Measurements from ENCODE around the gene LSM5.

DNA sequence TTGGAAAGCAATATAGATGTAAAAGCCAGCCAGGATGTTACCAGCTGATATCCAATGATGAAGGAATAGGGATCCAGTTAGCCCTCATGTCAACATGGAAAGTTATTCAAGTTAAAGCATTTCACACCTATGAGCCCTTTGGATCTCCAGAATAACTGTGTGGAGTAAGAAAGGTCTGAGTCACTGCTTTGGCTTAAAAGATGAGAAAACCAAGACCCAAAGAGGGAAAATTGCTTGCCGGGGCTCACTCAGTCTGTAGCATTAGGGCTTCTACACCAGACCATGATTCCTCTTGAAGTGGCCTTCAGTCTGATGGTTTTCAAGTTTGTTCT is 12.6 kb downstream of the LSM5 start:
- TF ChIP-seq, protein P1, sequence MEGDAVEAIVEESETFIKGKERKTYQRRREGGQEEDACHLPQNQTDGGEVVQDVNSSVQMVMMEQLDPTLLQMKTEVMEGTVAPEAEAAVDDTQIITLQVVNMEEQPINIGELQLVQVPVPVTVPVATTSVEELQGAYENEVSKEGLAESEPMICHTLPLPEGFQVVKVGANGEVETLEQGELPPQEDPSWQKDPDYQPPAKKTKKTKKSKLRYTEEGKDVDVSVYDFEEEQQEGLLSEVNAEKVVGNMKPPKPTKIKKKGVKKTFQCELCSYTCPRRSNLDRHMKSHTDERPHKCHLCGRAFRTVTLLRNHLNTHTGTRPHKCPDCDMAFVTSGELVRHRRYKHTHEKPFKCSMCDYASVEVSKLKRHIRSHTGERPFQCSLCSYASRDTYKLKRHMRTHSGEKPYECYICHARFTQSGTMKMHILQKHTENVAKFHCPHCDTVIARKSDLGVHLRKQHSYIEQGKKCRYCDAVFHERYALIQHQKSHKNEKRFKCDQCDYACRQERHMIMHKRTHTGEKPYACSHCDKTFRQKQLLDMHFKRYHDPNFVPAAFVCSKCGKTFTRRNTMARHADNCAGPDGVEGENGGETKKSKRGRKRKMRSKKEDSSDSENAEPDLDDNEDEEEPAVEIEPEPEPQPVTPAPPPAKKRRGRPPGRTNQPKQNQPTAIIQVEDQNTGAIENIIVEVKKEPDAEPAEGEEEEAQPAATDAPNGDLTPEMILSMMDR (IDR thresholded peaks at IDR 0.05): no peak
- no peak for TF ChIP-seq POLR2A (IDR thresholded peaks at IDR 0.05)
